GM23338 (cell line): Measurements from ENCODE around the gene SLC25A25. TPM values are rescaled to one million over a fixed set of nuclear protein-coding genes. Genes with fewer than 3 reads are reported as not detected.

Experiments used
- ATAC-seq: fragments of 200-7000 bp; cut with Tn5 transposase; 3 replicates; pipeline ENCODE4 v1.9.1; 2020
- DNase-seq: peaks from one replicate; pipeline ENCODE4 v3.0.0-alpha.2; 2015; ENCODE audit warnings: low spot score
- H2AFZ ChIP-seq: fragments of 200-600 bp; sonication (generic); 2 replicates; pipeline ENCODE4 v1.8.0; 2016; ENCODE audit warnings: antibody characterized with exemption, mild to moderate bottlenecking, moderate library complexity
- H3F3A ChIP-seq: fragments of 200-600 bp; sonication (generic); replicated peaks from 2 replicates; pipeline ENCODE4 v1.8.0; 2017; ENCODE audit warnings: antibody characterized with exemption, mixed run types, low read depth
- H3K27ac ChIP-seq: fragments of 200-600 bp; sonication (generic); 2 replicates; pipeline ENCODE4 v1.6.1; 2016; ENCODE audit warnings: low read depth
- H3K27me3 ChIP-seq: fragments of 200-600 bp; sonication (generic); 2 replicates; pipeline ENCODE4 v1.8.0; 2016; ENCODE audit warnings: mild to moderate bottlenecking, mixed run types, moderate library complexity; ENCODE audit not compliant: insufficient read depth
- H3K36me3 ChIP-seq: fragments of 200-600 bp; sonication (generic); 2 replicates; pipeline ENCODE4 v1.8.0; 2016; ENCODE audit warnings: mild to moderate bottlenecking; ENCODE audit not compliant: insufficient read depth
- H3K4me1 ChIP-seq: fragments of 200-600 bp; sonication (generic); 2 replicates; pipeline ENCODE4 v1.8.0; 2016; ENCODE audit warnings: mild to moderate bottlenecking, moderate library complexity; ENCODE audit not compliant: insufficient read depth
- H3K4me2 ChIP-seq: fragments of 200-600 bp; sonication (generic); 2 replicates; pipeline ENCODE4 v1.7.1; 2017; ENCODE audit warnings: mixed run types
- H3K4me3 ChIP-seq: fragments of 200-600 bp; sonication (generic); 2 replicates; pipeline ENCODE4 v1.6.1; 2016; ENCODE audit warnings: mixed run types
- H3K79me2 ChIP-seq: fragments of 200-600 bp; sonication (generic); replicated peaks from 2 replicates; pipeline ENCODE4 v1.8.0; 2017; ENCODE audit warnings: mild to moderate bottlenecking; ENCODE audit not compliant: insufficient read depth
- H3K9me2 ChIP-seq: fragments of 200-600 bp; sonication (generic); 2 replicates; pipeline ENCODE4 v1.8.0; 2017; ENCODE audit not compliant: insufficient read depth
- H4K20me1 ChIP-seq: fragments of 200-600 bp; sonication (generic); replicated peaks from 2 replicates; pipeline ENCODE4 v1.8.0; 2017; ENCODE audit warnings: mild to moderate bottlenecking; ENCODE audit not compliant: insufficient read depth
- H3K27ac Mint-ChIP-seq: 2 replicates; pipeline ENCODE4 v1.8.0; 2020; ENCODE audit warnings: inconsistent platforms, mild to moderate bottlenecking, moderate library complexity, mixed read lengths
- H3K27me3 Mint-ChIP-seq: 3 replicates; pipeline ENCODE4 v1.8.0; 2022; ENCODE audit warnings: low read depth, mild to moderate bottlenecking, moderate library complexity, mixed read lengths, inconsistent platforms; ENCODE audit not compliant: insufficient read depth, poor library complexity
- H3K36me3 Mint-ChIP-seq: 3 replicates; pipeline ENCODE4 v1.8.0; 2021; ENCODE audit warnings: low read depth, mild to moderate bottlenecking, inconsistent platforms, moderate library complexity, mixed read lengths
- H3K4me1 Mint-ChIP-seq: 3 replicates; pipeline ENCODE4 v1.8.0; 2020; ENCODE audit warnings: mild to moderate bottlenecking, inconsistent platforms, mixed read lengths
- H3K4me3 Mint-ChIP-seq: 3 replicates; pipeline ENCODE4 v1.8.0; 2021; ENCODE audit warnings: moderate library complexity, mild to moderate bottlenecking, inconsistent platforms, mixed read lengths
- H3K9me3 Mint-ChIP-seq: 3 replicates; pipeline ENCODE4 v1.8.0; 2020; ENCODE audit warnings: moderate library complexity, mild to moderate bottlenecking, inconsistent platforms, mixed read lengths
- CREB1 ChIP-seq: fragments of 250-450 bp; sonication (Bioruptor Pico); IDR thresholded peaks from 2 replicates; pipeline ENCODE4 v1.5.0; 2020; ENCODE audit warnings: low read depth, mild to moderate bottlenecking, moderate library complexity
- CTCF ChIP-seq, 2 experiments: fragments of 200-600 bp in 1 of 2; sonication (generic) in 1 of 2; conservative IDR thresholded peaks; 2 replicates each; pipeline versions ENCODE4 v1.5.1 to v1.6.1; 2016 to 2017; ENCODE audit warnings: antibody characterized with exemption in 2 of 2, low read depth in 2 of 2, mild to moderate bottlenecking in 2 of 2, moderate library complexity in 1 of 2
- ETS1 ChIP-seq: IDR thresholded peaks from 2 replicates; pipeline ENCODE4 v1.6.1; 2016; ENCODE audit warnings: antibody characterized with exemption
- EZH2 ChIP-seq: fragments of 200-600 bp; sonication (generic); IDR thresholded peaks from one replicate; pipeline ENCODE4 v1.8.0; 2017; ENCODE audit warnings: antibody characterized with exemption, mild to moderate bottlenecking, low read depth; ENCODE audit not compliant: unreplicated experiment
- NANOG ChIP-seq: IDR thresholded peaks from 2 replicates; pipeline ENCODE4 v1.6.1; 2016; ENCODE audit warnings: antibody characterized with exemption, borderline replicate concordance
- POLR2AphosphoS5 ChIP-seq: IDR thresholded peaks from 2 replicates; pipeline ENCODE4 v1.6.1; 2016; ENCODE audit warnings: antibody characterized with exemption, low read depth
- STAT1 ChIP-seq: IDR thresholded peaks from one replicate; pipeline ENCODE4 v1.6.1; 2016; ENCODE audit warnings: antibody characterized with exemption; ENCODE audit not compliant: unreplicated experiment
- ZNF114 ChIP-seq: fragments of 250-450 bp; sonication (Bioruptor Pico); IDR thresholded peaks from 2 replicates; pipeline ENCODE4 v1.5.0; 2020; ENCODE audit warnings: mild to moderate bottlenecking, moderate library complexity
- ZNF331 ChIP-seq: fragments of 250-450 bp; sonication (Bioruptor Pico); IDR thresholded peaks from 2 replicates; pipeline ENCODE4 v1.5.0; 2020; ENCODE audit warnings: low read depth, mild to moderate bottlenecking, moderate library complexity
- ZNF462 ChIP-seq: fragments of 250-450 bp; sonication (Bioruptor Pico); IDR thresholded peaks from 2 replicates; pipeline ENCODE4 v1.5.0; 2020; ENCODE audit warnings: mild to moderate bottlenecking, moderate library complexity
- polyA plus RNA-seq: library from polyadenylated mRNA; unstranded; fragments of >200 nt; fragmentation: Nextera tagmentation; extraction: Ambion mirVana; gene quantifications from 2 replicates; pipeline ENCODE4 v1.2.1, GENCODE V29; 2016
- total RNA-seq: library from RNA; depleted of rRNA; stranded (reverse); fragments of >200 nt; shearing (Covaris generic); gene quantifications from 2 replicates; pipeline ENCODE4 v1.2.3, GENCODE V29; 2014

Gene SLC25A25
- total and polyA plus RNA-seq, 2 experiments from 2014 or later, result 7.1 to 27.0 TPM

GRCh38 chr9:128080206-128080605, 12.2 kb downstream of the SLC25A25 start:
- DNase-seq, result no peak
- Histone ChIP-seq H3K36me3 (no peaks in the 10 kb centered on the region), H3K27ac (no peak overlapping the region), H3K79me2 (peaks cover 52% of the 10 kb centered on the region), H4K20me1 (no peaks in the 10 kb centered on the region), H3K4me2 (no peak overlapping the region), H3K4me1 (peaks cover 11% of the 10 kb centered on the region), H3K27me3 (no peaks in the 10 kb centered on the region), H3K4me3 (no peak overlapping the region), H3F3A (no peaks in the 10 kb centered on the region), H2AFZ (no peak overlapping the region), H3K9me2 (no peaks in the 10 kb centered on the region)
- no peak overlapping the region for H3K4me3 Mint-ChIP-seq
- H3K9me3 Mint-ChIP-seq, result no peaks in the 10 kb centered on the region
- TF ChIP-seq ZNF114 (CRISPR knock-in tag), result no peak
- TF ChIP-seq ZNF331 (CRISPR knock-in tag), result no peak
- no peak for TF ChIP-seq STAT1
- no peak for TF ChIP-seq CREB1 (CRISPR knock-in tag)
- no peak for TF ChIP-seq EZH2
- no peak for TF ChIP-seq ETS1
- H3K27ac Mint-ChIP-seq, result no peak overlapping the region
- peaks cover 3% of the 10 kb centered on the region for H3K27me3 Mint-ChIP-seq
- H3K36me3 Mint-ChIP-seq, result peaks cover 11% of the 10 kb centered on the region
- peaks cover 31% of the 10 kb centered on the region for H3K4me1 Mint-ChIP-seq
- ATAC-seq, result no peak

GRCh38 chr9:128081056-128081455, 13.0 kb downstream of the SLC25A25 start:
- Mint-ChIP-seq H3K4me1 (peaks cover 31% of the 10 kb centered on the region), H3K27ac (peak overlapping the region; percentile 89), H3K4me3 (no peak overlapping the region; the same call in 2 of the 3 replicates), H3K27me3 (peaks cover 3% of the 10 kb centered on the region), H3K9me3 (no peaks in the 10 kb centered on the region), H3K36me3 (peaks cover 14% of the 10 kb centered on the region)
- Histone ChIP-seq H3K9me2 (no peaks in the 10 kb centered on the region), H2AFZ (no peak overlapping the region), H3K79me2 (peaks cover 52% of the 10 kb centered on the region), H3K4me3 (no peak overlapping the region), H3K36me3 (no peaks in the 10 kb centered on the region), H3K27me3 (no peaks in the 10 kb centered on the region), H4K20me1 (0 out of 2 replicates have a peak, but pooled peaks cover 6% of the 10 kb centered on the region), H3F3A (no peaks in the 10 kb centered on the region), H3K4me1 (peaks cover 11% of the 10 kb centered on the region), H3K4me2 (no peak overlapping the region), H3K27ac (peak overlapping the region; percentile 39; the same call in 1 of the 2 replicates)
- peak; percentile 24; the same call in 2 of the 3 replicates for ATAC-seq
- DNase-seq, result no peak
- TF ChIP-seq ZNF331 (CRISPR knock-in tag), result no peak
- no peak for TF ChIP-seq EZH2
- TF ChIP-seq CREB1 (CRISPR knock-in tag), result no peak
- TF ChIP-seq CTCF (conservative IDR thresholded peaks at IDR 0.05; ENCODE audit: low read depth in 2 of 2), result no peak
- no peak for TF ChIP-seq NANOG
- no peak for TF ChIP-seq POLR2AphosphoS5
- no peak for TF ChIP-seq ZNF462 (CRISPR knock-in tag)
